Kidney (tissue), 14 donors: ENCODE results near the gene SCN1B. TPM values are rescaled to one million over a fixed set of nuclear protein-coding genes. Genes with fewer than 3 reads are reported as not detected.

Experiments used
- DNase-seq, 5 donors: peaks; one replicate each; pipeline ENCODE4 v3.0.0-alpha.2; 2013 to 2020
- FAIRE-seq: peaks from 2 replicates; lab custom pipeline; 2012; peaks lifted over from hg19 to GRCh38; lab: Jason Lieb, UNC
- H3K27ac ChIP-seq, 2 donors: one replicate each; pipeline ENCODE4 v1.7.0; 2013; ENCODE audit warnings: low read depth in 2 of 2, low read length in 2 of 2, inconsistent platforms in 1 of 2
- H3K27me3 ChIP-seq: one replicate; pipeline ENCODE4 v1.7.1; 2013; ENCODE audit warnings: low read length, inconsistent platforms; ENCODE audit not compliant: control insufficient read depth, insufficient read depth
- H3K36me3 ChIP-seq, 3 donors: one replicate each; pipeline versions ENCODE4 v1.7.0 to v1.7.1; 2013; ENCODE audit warnings: low read length in 3 of 3, control low read depth in 1 of 3, inconsistent platforms in 1 of 3; ENCODE audit not compliant: insufficient read depth in 3 of 3, control insufficient read depth in 2 of 3
- H3K4me1 ChIP-seq, 3 donors: one replicate each; pipeline versions ENCODE4 v1.7.0 to v1.7.1; 2013; ENCODE audit warnings: low read length in 3 of 3, inconsistent platforms in 1 of 3, low read depth in 1 of 3; ENCODE audit not compliant: control insufficient read depth in 2 of 3, insufficient read depth in 2 of 3
- H3K4me3 ChIP-seq, 3 donors: one replicate each; pipeline versions ENCODE4 v1.7.0 to v1.8.1; 2013; ENCODE audit warnings: low read length in 3 of 3, control low read depth in 1 of 3, inconsistent platforms in 1 of 3
- H3K9ac ChIP-seq, 3 donors: one replicate each; pipeline versions ENCODE4 v1.7.0 to v1.7.1; 2013; ENCODE audit warnings: low read length in 3 of 3, control low read depth in 1 of 3, inconsistent platforms in 1 of 3
- H3K9me3 ChIP-seq, 3 donors: one replicate each; pipeline versions ENCODE4 v1.7.0 to v1.7.1; 2013; ENCODE audit warnings: low read length in 3 of 3, control low read depth in 1 of 3, inconsistent platforms in 1 of 3; ENCODE audit not compliant: control insufficient read depth in 2 of 3, insufficient read depth in 1 of 3
- CTCF ChIP-seq: IDR thresholded peaks from 3 replicates; pipeline ENCODE4 v1.5.1; 2012; ENCODE audit warnings: mild to moderate bottlenecking, moderate library complexity, borderline replicate concordance; ENCODE audit not compliant: insufficient read depth; ENCODE audit errors: extremely low read depth
- intact Hi-C: fragments of 100-400 bp; cut with DNase I; formaldehyde crosslinking; loops from one replicate; pipeline ENCODE4 v1.11.1; 2022
- polyA plus RNA-seq: library from polyadenylated mRNA; stranded (reverse); fragments of 350-450 nt; fragmentation: Illumina TruSeq; extraction: RNeasy Lipid Tissue Mini Kit (QIAGEN cat#74804); gene quantifications from one replicate; pipeline ENCODE4 v1.2.3, GENCODE V29; 2014; ENCODE audit warnings: low read depth, low replicate concordance; ENCODE audit not compliant: insufficient read depth
- total RNA-seq: library from RNA; stranded (reverse); fragmentation: NEBNext Ultra II Directional; extraction: Animal tissue kit (Norgen Biotek cat#: 25700); gene quantifications from one replicate; pipeline ENCODE4 v1.2.1, GENCODE V29; 2021
- donor health status: control.
- donor health status: control.
- donor health status: control.
- donor health status: control.
- donor health status: control.
- donor health status: DM: yes; HTN: yes; CAD: no.
- donor health status: Normal renal cell carcinoma (clear cell type).

The SCN1B gene
- total and polyA plus RNA-seq, 2 donors from 2014 or later: 9.6 to 24.1 TPM

GRCh38 chr19:35073516-35073915, 43.2 kb downstream of the SCN1B start:
- Histone ChIP-seq H3K27me3 (no peaks in the 10 kb centered on the region), H3K4me1 (peaks cover 0 to 1% (median 0%) of the 10 kb centered on the region in 3 donors), H3K4me3 (no peak overlapping the region), H3K9me3 (peaks cover 0 to 4% (median 3%) of the 10 kb centered on the region in 3 donors), H3K27ac (no peak overlapping the region), H3K9ac (no peak overlapping the region), H3K36me3 (no peaks in the 10 kb centered on the region)
- FAIRE-seq: no peak
- intact Hi-C loops: no loop called here
- TF ChIP-seq CTCF: no peak
- no peak for DNase-seq

GRCh38 chr19:35073941-35074340, 43.7 kb downstream of the SCN1B start:
- no peaks in the 10 kb centered on the region for H3K36me3 ChIP-seq
- no peak overlapping the region for H3K4me3 ChIP-seq
- no peak overlapping the region for H3K9ac ChIP-seq
- no peak overlapping the region for H3K27ac ChIP-seq
- no peaks in the 10 kb centered on the region for H3K27me3 ChIP-seq
- intact Hi-C loops: no loop called here
- no peak for FAIRE-seq
- no peak for DNase-seq
- no peak for TF ChIP-seq CTCF
- H3K4me1 ChIP-seq: no peaks in the 10 kb centered on the region
- peaks cover 0 to 4% (median 3%) of the 10 kb centered on the region in 3 donors for H3K9me3 ChIP-seq

- peaks cover 0 to 4% (median 3%) of the 10 kb centered on the region in 3 donors for H3K9me3 ChIP-seq
- no peaks in the 10 kb centered on the region for H3K27me3 ChIP-seq
- no peaks in the 10 kb centered on the region for H3K36me3 ChIP-seq
- FAIRE-seq (no peak), DNase-seq (no peak)
- intact Hi-C loops: no loop called here
- no peak overlapping the region for H3K9ac ChIP-seq
- no peak overlapping the region for H3K27ac ChIP-seq
- H3K4me1 ChIP-seq: no peaks in the 10 kb centered on the region
- no peak overlapping the region for H3K4me3 ChIP-seq
- no peak for TF ChIP-seq CTCF
These were observed 44.3 kb downstream of the SCN1B start for GRCh38 chr19:35074426-35075201.
